Activated CD8-positive, alpha-beta T cell treated with anti-CD3 and anti-CD28 coated beads, Interleukin-2, amount 10 ng/mL, durations not matched to agents 7 days and 5 days (primary cell): ENCODE results near the gene DEFB113. TPM values are rescaled to one million over a fixed set of nuclear protein-coding genes. Genes with fewer than 3 reads are reported as not detected.

ENCODE experiments used
- ATAC-seq: fragments of 150-1000 bp; cut with Tn5 transposase; one replicate; pipeline ENCODE4 v1.10.0; 2021; ENCODE audit warnings: moderate library complexity
- CTCF ChIA-PET: fragments of 350-600 bp; sonication (Branson Sonifier 250); formaldehyde crosslinking; loops from one replicate; lab custom pipeline; 2021; ENCODE audit warnings: antibody characterized with exemption; lab: Charles Lee
- POLR2A ChIA-PET: fragments of 350-600 bp; sonication (Branson Sonifier 250); formaldehyde crosslinking; loops from one replicate; lab custom pipeline; 2021; ENCODE audit warnings: antibody characterized with exemption; lab: Charles Lee
- DNase-seq: peaks from one replicate; pipeline ENCODE4 v3.0.0-alpha.2; 2020
- H3K27ac Mint-ChIP-seq: one replicate; pipeline ENCODE4 v1.8.0; 2021; ENCODE audit warnings: mild to moderate bottlenecking, mixed read lengths
- H3K27me3 Mint-ChIP-seq: one replicate; pipeline ENCODE4 v1.8.0; 2021; ENCODE audit warnings: low read depth, mixed read lengths
- H3K36me3 Mint-ChIP-seq: one replicate; pipeline ENCODE4 v1.8.0; 2021; ENCODE audit warnings: low read depth, mixed read lengths
- H3K4me1 Mint-ChIP-seq: one replicate; pipeline ENCODE4 v1.8.0; 2021; ENCODE audit warnings: low read depth, mixed read lengths
- H3K4me3 Mint-ChIP-seq: one replicate; pipeline ENCODE4 v1.8.0; 2021; ENCODE audit warnings: mild to moderate bottlenecking, mixed read lengths
- H3K9me3 Mint-ChIP-seq: one replicate; pipeline ENCODE4 v1.8.0; 2022; ENCODE audit warnings: mixed read lengths; ENCODE audit not compliant: insufficient read depth
- total RNA-seq, 2 experiments: library from RNA; stranded (reverse); gene quantifications; one replicate each; pipeline ENCODE4 v1.2.3, GENCODE V29; 2021

The DEFB113 gene
- total RNA-seq, 2 experiments from 2014 or later, result not detected

DNA sequence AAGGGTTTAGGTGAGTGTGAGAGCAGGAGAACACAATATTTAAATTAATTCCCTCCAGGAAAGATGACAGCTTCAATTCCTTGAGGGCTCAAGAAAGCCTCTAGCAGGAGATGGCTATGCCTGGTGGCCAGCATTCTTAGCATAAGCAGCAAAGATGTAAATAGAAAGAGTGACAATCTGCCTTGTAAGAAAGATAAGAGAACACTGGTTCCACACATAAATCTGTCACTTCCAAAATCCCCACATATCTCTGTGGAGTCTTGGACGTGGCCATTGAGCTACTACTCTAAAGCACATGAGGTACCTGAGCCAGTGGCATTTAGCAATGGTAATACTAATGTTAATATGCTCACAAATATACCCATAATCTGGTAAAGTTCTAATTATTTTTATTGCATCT, 34.7 kb downstream of the DEFB113 start:
- H3K4me3 Mint-ChIP-seq, result no peak overlapping the region
- CTCF ChIA-PET, result no interaction called here
- ATAC-seq (no peak), DNase-seq (no peak)
- POLR2A ChIA-PET, result interaction anchor here (0.6 kb wide), 1 partner anchor 46 kb away, joined by 5 read pairs; no protein-coding TSS in a partner anchor
- no peaks in the 10 kb centered on the region for H3K4me1 Mint-ChIP-seq
- H3K9me3 Mint-ChIP-seq, result no peaks in the 10 kb centered on the region
- H3K27me3 Mint-ChIP-seq, result no peaks in the 10 kb centered on the region
- no peak overlapping the region for H3K27ac Mint-ChIP-seq
- no peaks in the 10 kb centered on the region for H3K36me3 Mint-ChIP-seq

DNA sequence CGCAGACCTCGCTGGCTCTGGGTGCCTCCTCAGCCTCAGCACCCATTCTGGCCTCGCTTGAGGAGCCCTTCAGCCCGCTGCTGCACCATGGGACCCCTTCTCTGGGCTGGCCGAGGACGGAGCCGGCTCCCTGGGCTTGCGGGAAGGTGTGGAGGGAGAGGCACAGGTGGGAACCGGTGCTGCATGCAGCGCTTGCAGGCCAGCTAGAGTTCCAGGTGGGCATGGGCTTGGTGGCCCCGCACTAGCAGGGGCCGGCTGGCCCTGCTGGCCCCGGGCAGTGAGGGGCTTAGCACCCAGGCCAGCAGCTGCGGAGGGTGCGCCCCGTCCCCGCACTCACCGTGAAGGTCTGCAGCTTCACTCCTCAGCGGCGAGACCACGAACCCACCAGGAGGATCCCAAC, 35.9 kb downstream of the DEFB113 start:
- DNase-seq (no peak), ATAC-seq (no peak)
- H3K36me3 Mint-ChIP-seq, result no peaks in the 10 kb centered on the region
- H3K4me3 Mint-ChIP-seq, result no peak overlapping the region
- no peak overlapping the region for H3K27ac Mint-ChIP-seq
- POLR2A ChIA-PET, result interaction anchor here (1.0 kb wide), 1 partner anchor 15 kb away, joined by 5 read pairs; no protein-coding TSS in a partner anchor
- CTCF ChIA-PET, result no interaction called here
- H3K4me1 Mint-ChIP-seq, result no peaks in the 10 kb centered on the region
- H3K27me3 Mint-ChIP-seq, result no peaks in the 10 kb centered on the region
- H3K9me3 Mint-ChIP-seq, result no peaks in the 10 kb centered on the region

DNA sequence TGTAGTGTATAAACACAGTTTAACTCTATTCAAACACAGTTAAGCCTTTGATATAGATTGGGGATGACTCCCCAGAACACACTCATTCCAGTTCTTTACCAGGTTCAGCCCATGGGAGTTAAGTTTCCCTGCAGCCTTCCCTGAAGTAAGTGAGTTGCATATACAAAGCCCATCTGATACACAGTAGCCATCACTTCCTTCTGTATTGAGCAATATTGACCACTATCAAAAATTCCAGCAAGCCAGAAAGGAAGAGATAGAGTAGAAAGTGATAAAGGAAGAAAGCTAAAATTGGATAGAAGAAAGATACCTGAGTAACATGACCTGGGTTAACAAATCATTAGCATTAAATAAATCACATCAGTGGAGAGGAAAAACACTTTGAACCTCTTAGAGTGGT, 40.1 kb downstream of the DEFB113 start:
- Mint-ChIP-seq H3K4me3 (no peak overlapping the region), H3K4me1 (no peaks in the 10 kb centered on the region), H3K9me3 (no peaks in the 10 kb centered on the region), H3K36me3 (no peaks in the 10 kb centered on the region), H3K27me3 (no peaks in the 10 kb centered on the region), H3K27ac (no peak overlapping the region)
- CTCF ChIA-PET, result no interaction called here
- POLR2A ChIA-PET, result no interaction called here
- no peak for ATAC-seq
- no peak for DNase-seq

DNA sequence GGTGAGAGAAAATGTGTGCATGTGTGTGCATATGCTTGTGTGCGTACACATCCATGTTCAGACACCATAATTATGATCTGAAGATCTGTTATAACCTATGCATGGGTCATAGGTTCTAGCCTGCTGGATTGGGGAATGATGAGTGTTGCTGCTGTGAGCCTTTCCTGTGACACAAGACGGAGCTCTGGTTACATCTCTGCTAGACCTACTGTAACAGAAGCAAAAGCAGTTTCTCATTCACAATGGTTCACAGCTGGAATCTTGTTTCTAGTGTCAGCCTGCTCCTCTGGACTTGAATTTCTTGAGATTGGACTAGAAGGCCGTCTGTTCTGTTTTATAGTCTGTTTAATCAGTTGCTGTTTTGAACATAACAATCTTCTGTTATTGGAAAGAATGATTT, 45.6 kb downstream of the DEFB113 start:
- H3K27ac Mint-ChIP-seq, result no peak overlapping the region
- H3K27me3 Mint-ChIP-seq, result no peaks in the 10 kb centered on the region
- no peak for DNase-seq
- ATAC-seq, result no peak
- CTCF ChIA-PET, result no interaction called here
- H3K4me3 Mint-ChIP-seq, result no peak overlapping the region
- no peaks in the 10 kb centered on the region for H3K4me1 Mint-ChIP-seq
- POLR2A ChIA-PET, result no interaction called here
- H3K9me3 Mint-ChIP-seq, result no peaks in the 10 kb centered on the region
- H3K36me3 Mint-ChIP-seq, result no peaks in the 10 kb centered on the region

DNA sequence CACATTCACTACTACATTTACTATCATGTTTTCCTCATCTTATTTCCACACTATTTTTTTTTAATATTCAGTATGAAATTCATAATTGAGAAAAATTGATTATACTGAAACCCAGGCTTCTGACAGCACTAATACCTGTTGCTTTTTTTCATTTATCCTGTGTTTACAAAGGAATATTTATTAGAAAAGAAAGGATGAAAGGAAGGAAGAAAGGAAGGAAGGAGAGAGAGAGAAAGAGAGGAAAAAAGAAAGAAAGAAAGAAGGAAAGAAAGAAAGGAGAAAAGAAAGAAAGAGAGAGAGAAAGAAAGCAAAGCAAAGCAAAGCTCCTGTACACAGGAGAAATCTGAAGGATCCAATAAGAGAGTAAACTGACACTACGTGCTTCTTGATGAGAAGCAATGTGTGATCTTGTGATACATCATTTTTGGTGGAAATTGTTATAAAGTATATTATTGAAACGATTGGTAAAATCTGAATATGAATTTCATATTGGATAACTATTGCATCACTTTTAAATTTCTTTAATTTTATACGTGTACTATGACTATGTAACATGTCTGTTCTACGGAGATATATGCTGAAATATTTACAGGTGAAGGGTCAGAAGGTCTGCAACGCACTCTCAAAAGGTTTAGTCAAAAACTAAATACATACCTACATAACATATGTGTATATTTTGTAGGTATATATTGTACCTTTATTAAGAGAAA, 49.3 kb downstream of the DEFB113 start:
- ATAC-seq, result no peak
- ChIA-PET CTCF (no interaction called here), POLR2A (no interaction called here)

DNA sequence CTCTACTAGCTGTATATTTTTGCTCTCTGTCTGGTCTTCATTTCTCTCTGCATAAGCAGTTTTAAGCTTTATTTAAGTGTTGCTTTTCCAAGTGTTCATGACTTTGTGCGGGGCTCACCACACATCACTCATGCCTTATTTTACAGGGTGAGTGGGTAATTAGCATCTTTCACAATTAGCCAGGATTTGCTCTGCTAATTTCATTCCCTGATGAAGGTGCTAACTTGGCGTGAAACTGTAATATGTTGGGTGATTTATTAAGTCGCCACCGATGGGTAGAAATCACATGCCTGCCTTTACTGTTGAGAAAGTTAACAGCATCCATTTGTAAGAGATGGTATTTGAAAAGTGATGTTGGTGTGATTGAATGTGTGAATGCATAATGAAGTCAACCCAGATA, 50.2 kb downstream of the DEFB113 start:
- ChIA-PET CTCF (no interaction called here), POLR2A (interaction anchor here (0.6 kb wide), 1 partner anchor 14 kb away, joined by 5 read pairs; no protein-coding TSS in a partner anchor)
- Mint-ChIP-seq H3K27me3 (no peaks in the 10 kb centered on the region), H3K4me1 (no peaks in the 10 kb centered on the region), H3K36me3 (no peaks in the 10 kb centered on the region), H3K4me3 (no peak overlapping the region), H3K27ac (no peak overlapping the region), H3K9me3 (peaks cover 3% of the 10 kb centered on the region)
- ATAC-seq (no peak), DNase-seq (no peak)

More for the DNA sequence above, 49.3 kb downstream of the DEFB113 start:
- H3K4me1 Mint-ChIP-seq, result no peaks in the 10 kb centered on the region
- H3K27me3 Mint-ChIP-seq, result no peaks in the 10 kb centered on the region
- peaks cover 3% of the 10 kb centered on the region for H3K9me3 Mint-ChIP-seq
- no peak for DNase-seq
- H3K36me3 Mint-ChIP-seq, result no peaks in the 10 kb centered on the region
- no peak overlapping the region for H3K27ac Mint-ChIP-seq
- no peak overlapping the region for H3K4me3 Mint-ChIP-seq

DNA sequence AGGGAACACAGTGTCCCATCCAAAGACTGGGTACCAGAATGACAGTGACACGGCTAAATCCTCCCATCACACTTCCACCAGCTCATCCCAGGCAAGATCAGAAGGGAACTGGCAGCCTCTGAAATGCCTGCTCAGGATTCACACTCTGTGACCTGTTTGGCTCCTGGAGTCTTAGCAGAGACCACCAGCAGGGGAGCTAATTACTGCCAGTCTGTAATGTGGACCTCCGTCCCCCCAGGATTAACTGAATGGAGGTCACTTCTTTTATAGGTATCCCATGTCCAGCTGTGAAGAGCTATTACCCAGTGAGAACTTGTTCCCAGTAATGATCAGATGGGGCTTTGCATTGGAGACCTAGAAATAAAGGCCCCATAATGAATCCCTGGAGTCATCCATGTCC, 50.6 kb downstream of the DEFB113 start:
- POLR2A ChIA-PET, result interaction anchor here (0.6 kb wide), 1 partner anchor 15 kb away, joined by 5 read pairs; no protein-coding TSS in a partner anchor
- no peak for ATAC-seq
- no peaks in the 10 kb centered on the region for H3K36me3 Mint-ChIP-seq
- no peaks in the 10 kb centered on the region for H3K27me3 Mint-ChIP-seq
- no peak overlapping the region for H3K27ac Mint-ChIP-seq
- CTCF ChIA-PET, result no interaction called here
- DNase-seq, result no peak
- no peak overlapping the region for H3K4me3 Mint-ChIP-seq
- no peaks in the 10 kb centered on the region for H3K4me1 Mint-ChIP-seq
- H3K9me3 Mint-ChIP-seq, result peaks cover 3% of the 10 kb centered on the region

Other genes starting within 250 kb of the DEFB113 start
- not detected for gene CRISP3, start 225.2 kb downstream of the DEFB113 start, total RNA-seq
- gene PGK2, start 182.3 kb downstream of the DEFB113 start, total RNA-seq, result not detected
- gene CRISP1, start 103.1 kb downstream of the DEFB113 start, total RNA-seq, result not detected
- gene DEFB114, start 5.5 kb downstream of the DEFB113 start, total RNA-seq, result not detected
- not detected for gene DEFB110, start 52.4 kb upstream of the DEFB113 start, total RNA-seq
- not detected for gene DEFB112, start 80.3 kb upstream of the DEFB113 start, total RNA-seq